GM19324 (cell line): ENCODE data around the gene LY6G5B.

Source experiments
- ATAC-seq: cut with Tn5 transposase; IDR thresholded peaks from one replicate; pipeline ENCODE4 v1.9.1; 2021; ENCODE audit warnings: mild to moderate bottlenecking, moderate library complexity; ENCODE audit not compliant: unreplicated experiment, low FRiP score

Gene LY6G5B

GRCh38 chr6:31669676-31670075 lies at the start of gene LY6G5B:
LY6G5B (plus strand) TSS chr6:31669976; CDS start chr6:31670951, 975 bp downstream.
- no peak for ATAC-seq

- peak; percentile 45 for ATAC-seq
Measured at GRCh38 chr6:31620586-31621319, 49.0 kb upstream of the LY6G5B start, which contains the start of gene PRRC2A. PRRC2A (plus strand) TSS chr6:31620715; CDS start chr6:31622790, 2,075 bp downstream.

DNA sequence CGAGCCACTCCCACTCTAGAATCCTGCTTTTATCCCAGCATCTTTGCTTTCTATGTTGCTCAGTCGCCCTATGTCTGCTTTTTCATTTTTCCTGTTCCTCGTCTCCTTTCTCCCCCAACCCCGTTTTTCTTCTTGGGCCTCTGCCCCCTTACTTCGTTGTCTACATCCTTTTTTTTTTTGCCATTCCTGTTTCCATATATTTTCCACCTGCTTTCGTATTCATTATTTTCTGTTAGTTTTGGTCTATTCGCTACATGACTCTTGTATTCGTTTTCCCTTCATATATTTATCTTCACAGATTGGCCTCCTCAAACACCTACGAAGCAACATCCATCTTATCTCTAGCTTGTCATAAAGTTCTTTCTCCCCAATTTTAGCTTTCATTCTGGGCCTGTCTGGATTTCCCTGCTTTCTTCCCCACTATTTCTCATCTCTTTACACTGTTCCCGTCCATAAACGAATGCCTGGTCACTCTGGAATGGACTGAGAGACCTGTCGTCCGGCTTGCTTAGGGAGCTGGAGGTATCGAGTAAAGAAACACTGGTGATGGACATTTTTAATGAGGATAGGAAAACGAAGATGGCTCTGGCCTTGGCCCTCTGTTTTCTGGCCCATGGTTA lies 48.3 kb upstream of the LY6G5B start:
- no peak for ATAC-seq

- no peak for ATAC-seq
Measured at GRCh38 chr6:31621991-31622390, 47.8 kb upstream of the LY6G5B start.

DNA sequence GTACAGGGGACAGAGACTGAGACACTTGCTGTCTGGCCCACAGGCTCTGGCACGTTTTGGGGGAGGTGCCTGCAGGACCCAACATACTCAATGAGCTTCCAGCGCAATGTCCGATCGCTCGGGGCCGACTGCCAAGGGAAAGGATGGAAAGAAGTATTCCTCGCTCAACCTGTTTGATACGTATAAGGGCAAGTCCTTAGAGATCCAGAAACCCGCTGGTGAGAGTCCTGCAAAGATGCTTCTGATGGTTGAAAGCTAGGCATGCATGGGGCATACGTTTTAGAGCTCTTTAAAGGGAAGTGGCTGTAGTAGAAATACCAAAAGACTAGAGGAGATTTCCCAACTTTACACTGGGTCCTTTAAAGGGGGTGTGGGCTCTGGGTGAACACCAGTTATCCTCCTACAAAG lies 47.1 kb upstream of the LY6G5B start:
- ATAC-seq = no peak

DNA sequence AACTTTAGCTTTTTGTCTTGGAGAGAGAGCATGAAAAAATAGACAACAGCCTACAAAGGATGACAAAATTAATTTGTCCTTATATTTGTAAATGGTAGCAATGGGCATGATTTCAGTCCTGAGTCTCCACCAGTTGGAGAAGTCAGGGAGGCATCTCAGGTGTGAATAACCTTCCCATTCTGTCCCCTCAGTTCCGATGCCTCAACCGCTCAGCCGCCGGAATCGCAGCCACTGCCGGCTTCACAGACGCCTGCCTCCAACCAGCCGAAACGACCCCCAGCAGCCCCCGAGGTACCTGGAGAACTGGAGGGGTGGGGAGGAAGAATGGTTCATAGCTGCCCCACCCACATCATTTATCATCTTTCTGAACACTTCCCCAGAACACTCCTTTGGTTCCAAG lies 45.7 kb upstream of the LY6G5B start:
- ATAC-seq = no peak

- ATAC-seq = no peak
Measured at GRCh38 chr6:31626952-31627351, 42.8 kb upstream of the LY6G5B start.

GRCh38 chr6:31627690-31628287 lies 42.0 kb upstream of the LY6G5B start:
- no peak for ATAC-seq

GRCh38 chr6:31629014-31629413 lies 40.8 kb upstream of the LY6G5B start:
- ATAC-seq = no peak

DNA sequence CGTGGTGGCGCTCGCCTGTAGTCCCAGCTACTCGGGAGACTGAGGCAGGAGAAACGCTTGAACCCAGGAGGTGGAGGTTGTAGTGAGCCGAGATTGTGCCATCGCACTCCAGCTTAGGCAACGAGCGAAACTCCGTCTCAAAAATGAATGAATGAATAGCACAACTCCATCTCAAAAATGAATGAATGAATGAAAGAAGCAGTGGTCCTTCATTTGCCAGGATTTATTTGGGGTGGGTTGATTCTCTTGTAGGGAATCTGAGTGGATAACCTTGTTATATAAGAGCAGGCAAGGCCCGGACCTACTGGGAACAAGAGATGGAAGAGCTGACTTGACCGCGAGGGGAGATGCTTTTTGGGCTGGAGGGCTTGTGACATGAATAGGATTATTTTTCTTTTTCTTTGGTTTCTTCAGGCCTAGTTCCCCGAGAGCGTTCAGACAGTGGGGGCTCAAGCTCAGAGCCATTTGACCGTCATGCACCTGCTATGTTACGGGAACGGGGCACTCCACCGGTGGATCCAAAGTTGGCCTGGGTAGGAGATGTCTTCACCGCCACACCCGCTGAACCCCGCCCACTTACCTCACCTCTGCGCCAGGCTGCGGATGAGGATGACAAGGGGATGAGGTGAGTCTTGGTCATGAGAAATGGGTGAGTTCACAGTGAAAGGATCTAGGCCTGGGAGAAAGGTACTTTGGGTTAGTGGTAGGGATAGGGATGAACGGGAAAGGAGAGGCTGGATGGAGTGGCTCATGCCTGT lies 39.4 kb upstream of the LY6G5B start:
- no peak for ATAC-seq

- no peak for ATAC-seq
Measured at GRCh38 chr6:31631209-31631608, 38.6 kb upstream of the LY6G5B start.

- no peak for ATAC-seq
Measured at GRCh38 chr6:31631681-31632278, 38.0 kb upstream of the LY6G5B start.

DNA sequence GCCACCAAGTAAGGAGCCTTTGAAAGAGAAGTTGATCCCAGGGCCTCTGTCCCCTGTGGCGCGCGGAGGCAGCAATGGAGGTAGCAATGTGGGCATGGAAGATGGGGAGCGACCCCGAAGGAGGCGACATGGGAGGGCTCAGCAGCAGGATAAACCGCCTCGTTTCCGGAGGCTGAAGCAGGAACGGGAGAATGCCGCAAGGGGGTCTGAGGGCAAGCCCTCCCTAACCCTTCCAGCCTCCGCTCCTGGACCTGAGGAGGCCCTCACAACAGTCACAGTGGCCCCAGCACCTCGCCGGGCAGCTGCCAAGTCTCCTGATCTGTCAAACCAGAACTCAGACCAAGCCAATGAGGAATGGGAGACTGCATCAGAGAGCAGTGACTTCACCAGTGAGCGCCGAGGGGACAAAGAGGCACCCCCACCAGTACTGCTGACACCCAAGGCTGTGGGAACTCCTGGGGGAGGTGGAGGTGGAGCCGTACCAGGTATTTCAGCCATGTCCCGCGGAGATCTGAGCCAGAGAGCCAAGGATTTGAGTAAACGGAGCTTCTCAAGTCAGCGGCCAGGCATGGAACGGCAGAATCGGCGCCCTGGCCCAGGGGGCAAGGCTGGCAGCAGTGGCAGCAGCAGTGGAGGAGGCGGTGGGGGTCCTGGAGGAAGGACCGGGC lies 37.4 kb upstream of the LY6G5B start:
- no peak for ATAC-seq

- ATAC-seq = no peak
Measured at GRCh38 chr6:31633447-31633846, 36.3 kb upstream of the LY6G5B start.

DNA sequence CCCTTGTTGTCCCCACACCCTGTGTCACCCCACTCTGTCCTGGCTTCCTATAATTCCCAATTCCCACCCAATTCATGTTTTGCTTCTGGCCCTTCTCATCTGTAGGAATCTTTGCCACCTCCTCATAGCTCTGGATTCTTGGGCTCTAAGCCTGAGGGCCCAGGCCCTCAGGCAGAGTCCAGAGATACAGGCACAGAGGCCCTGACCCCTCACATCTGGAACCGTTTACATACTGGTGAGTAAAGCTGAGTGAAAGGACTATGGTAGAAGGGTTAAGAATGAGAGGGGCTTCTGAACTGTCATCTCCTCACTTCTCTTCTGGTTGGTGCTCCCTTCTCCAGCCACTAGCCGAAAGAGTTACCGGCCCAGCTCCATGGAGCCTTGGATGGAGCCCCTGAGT lies 35.6 kb upstream of the LY6G5B start:
- ATAC-seq = no peak

GRCh38 chr6:31634969-31635575 lies 34.7 kb upstream of the LY6G5B start:
- ATAC-seq = no peak

DNA sequence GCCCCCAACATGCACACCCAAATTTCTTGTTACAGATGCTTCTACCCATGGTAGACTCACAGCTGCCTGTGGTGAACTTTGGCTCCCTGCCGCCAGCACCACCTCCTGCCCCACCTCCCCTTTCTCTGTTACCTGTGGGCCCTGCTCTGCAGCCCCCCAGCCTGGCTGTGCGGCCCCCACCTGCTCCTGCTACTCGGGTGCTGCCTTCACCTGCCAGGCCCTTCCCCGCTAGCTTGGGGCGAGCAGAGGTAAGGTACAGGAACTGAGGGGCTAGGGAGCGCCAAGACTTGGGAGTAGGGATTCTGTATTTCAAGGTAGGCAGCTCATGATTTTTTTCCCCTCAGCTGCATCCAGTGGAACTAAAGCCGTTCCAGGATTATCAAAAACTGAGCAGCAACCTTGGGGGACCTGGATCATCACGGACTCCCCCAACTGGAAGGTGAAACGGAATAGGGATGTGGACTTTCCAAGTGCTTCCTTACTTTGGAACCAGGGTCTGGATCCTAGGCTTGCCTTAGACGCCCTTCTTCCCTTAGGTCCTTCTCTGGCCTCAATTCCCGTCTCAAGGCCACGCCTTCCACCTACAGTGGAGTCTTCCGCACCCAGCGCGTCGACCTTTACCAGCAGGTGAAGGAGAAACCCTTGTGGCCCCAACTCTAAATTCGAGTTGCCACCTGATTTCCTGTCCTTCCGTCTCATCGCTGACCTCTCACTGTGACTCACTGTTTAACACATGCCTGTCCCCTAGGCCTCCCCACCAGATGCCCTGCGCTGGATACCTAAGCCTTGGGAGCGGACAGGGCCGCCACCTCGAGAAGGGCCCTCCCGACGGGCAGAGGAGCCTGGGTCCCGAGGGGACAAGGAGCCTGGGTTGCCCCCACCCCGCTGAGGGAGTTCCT lies 32.8 kb upstream of the LY6G5B start:
- ATAC-seq = no peak

GRCh38 chr6:31639043-31639442 lies 30.7 kb upstream of the LY6G5B start:
- no peak for ATAC-seq

GRCh38 chr6:31639449-31639861 lies 30.3 kb upstream of the LY6G5B start:
- ATAC-seq = no peak
